EL (cell line): ENCODE data around the gene TMEM269.

Experiments used
- DNase-seq: peaks from one replicate; pipeline ENCODE4 v3.0.0-alpha.2; 2016

The TMEM269 gene

GRCh38 chr1:42825036-42825851 is 40.5 kb downstream of the TMEM269 start:
- no peak for DNase-seq

GRCh38 chr1:42830631-42831030 is 45.8 kb downstream of the TMEM269 start:
- DNase-seq: no peak

DNA sequence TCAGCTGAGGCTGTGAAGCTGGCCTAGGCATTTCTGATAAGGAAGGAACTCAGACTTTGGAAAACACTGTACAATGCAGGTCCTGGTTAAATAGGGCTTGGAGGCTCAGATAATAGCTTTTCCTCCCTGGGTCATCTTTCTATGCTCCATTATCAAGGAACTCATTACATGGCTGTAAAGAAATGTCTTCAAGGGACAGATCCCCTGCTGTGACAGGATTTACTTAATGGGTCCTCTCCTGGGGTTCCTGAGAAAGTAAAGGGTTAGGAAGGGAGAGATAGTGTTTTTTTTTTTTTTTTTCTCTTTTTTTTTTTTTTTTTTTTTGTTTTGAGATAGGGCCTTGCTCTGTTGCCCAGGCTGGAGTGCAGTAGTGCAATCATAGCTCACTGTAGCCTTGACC is 46.5 kb downstream of the TMEM269 start:
- DNase-seq: no peak

DNA sequence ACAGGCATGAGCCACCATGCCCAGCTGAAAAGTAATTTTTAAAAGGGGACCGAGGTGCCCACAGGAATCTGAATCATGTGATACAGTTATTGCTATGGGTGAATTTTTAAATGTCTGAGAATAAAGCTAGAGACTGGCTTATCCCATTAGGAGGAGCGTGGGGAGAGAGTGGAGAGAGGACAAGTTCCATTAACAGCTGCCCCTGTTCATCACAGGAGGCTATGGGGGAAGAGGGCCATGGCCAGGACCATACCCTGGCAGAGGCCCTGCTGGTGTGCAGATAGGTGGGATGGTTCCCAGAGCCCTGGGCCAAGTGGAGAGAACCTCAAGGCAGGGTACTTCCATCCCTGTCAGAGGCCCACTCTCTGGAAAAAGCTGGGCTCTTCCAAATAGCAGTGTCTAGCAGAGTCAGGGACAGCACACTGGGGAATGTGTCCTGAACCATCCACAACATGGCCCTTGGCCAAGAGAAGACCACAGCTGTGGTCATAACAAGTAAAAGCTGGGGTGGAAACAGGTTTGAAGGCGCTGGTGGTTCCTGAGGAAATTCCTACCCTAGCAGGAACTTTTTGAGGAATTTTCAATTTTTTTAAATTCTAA is 48.0 kb downstream of the TMEM269 start:
- no peak for DNase-seq

DNA sequence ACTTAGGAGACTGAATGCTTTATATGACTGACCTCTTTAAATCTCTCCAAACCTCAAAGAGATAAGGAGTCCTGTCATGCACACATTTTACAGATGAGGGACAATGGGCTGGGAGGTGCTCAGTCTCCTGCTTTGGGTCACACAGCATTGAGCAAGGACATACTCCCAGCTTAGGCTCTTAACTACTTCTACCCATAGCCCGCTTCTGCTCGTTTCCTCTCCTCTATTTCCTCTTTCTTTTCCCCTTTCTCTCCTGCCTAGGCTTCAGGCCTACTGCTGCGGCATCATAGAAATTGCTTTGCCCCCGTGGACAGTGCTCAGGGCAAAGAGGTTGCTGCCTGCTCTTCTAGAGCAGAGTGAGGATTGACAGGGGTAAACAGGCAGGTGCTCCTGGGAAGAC is 49.2 kb downstream of the TMEM269 start:
- DNase-seq: no peak

GRCh38 chr1:42834803-42835202 is 50.0 kb downstream of the TMEM269 start:
- no peak for DNase-seq

DNA sequence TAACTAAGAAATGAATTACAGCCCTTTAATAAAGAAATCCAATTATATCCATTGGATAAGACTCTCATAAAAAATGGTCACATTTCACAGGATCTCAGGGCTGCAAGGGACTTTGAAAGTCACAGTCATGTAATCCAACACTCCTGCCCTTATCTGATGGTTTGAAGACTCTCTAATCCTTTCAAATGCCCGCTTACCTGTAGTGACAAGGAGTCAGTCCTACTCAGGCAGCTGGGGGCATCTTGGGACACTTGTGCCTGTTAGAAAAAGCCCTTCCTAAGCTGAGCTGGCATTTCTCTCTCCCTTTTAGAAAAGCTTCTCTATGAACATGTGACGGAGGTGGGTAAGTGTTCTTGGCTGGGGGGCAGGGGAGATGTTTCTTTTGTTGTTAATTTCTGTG is 50.6 kb downstream of the TMEM269 start:
- DNase-seq: no peak

DNA sequence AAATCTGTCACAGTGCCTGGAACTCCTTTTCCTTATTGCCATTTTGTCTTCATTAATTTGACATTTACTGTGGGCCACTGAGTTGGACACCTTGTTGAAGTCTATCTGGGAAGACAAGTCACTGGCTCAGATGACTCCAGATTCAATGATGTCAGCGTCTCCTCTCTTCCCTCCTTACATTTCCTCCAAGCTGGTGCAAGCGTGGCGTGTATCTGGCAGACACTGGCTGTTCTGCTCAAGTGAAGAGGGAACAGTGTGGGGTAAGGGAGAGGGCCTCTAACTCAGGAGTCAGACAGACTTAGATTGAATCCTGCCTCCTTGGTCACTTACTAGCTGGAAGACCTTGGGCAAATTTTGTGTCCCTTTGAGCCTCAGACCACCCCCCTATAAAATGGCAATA is 52.9 kb downstream of the TMEM269 start:
- no peak for DNase-seq

GRCh38 chr1:42838482-42839190 is 53.8 kb downstream of the TMEM269 start:
- no peak for DNase-seq

- DNase-seq: no peak
Measured at GRCh38 chr1:42841010-42841409, 56.2 kb downstream of the TMEM269 start.

DNA sequence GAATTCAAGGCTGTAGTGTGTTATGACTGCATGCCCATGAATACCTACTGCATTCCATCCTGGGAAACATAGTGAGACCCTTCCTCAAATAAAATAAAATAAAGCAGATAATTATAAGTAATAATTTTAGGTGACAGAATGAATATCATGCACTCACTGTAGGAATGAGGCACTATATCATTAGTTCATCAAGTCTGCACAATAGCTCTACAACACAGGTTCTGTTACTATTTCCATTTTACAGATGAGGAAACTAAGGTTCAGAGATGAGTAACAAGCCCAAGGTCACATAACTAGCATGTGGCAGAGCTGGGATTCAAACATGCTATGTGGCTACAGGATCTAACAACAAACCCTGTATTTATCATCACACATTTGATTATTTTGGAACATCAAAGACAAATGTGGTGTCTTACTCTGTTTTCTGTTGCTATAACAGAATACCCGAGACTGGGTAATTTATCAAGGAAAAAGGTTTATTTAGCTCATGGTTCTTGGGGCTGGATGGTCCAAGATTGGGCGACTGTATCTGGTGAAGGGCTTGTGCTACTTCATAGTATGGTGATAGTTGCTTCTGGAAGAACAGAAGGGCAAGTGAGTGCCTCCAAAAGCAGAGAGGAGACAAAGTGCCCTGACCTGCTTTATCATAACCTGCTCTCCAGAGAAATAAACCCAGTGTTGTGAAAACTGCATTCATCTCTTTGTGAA is 56.8 kb downstream of the TMEM269 start:
- DNase-seq: no peak

DNA sequence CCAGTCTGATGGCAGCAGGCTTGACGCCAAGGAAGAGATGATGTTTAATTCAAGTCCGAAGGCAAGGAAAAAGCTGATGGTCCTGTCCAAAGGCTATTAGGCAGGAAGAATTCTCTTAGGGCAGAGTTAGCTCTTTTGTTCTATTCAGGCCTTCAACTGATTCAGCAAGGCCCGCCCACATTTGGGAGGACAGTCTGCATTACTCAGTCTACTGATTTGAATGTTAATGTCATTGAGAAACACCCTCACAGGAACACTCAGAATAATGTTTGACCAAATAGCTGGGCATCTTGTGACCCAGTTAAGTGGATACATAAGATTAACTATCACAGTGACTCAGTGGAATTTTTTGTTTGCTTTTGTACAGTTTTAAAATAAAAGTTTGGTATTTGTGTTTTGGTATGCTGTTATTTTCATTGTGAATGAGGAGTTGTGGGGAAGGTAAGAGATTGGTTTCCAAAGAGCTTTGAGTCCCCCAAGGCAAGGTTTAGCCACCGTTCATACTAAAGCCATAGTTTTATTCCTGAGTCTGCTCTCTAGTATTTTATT is 59.9 kb downstream of the TMEM269 start:
- peak; percentile 6 for DNase-seq

GRCh38 chr1:42845193-42845592 is 60.4 kb downstream of the TMEM269 start:
- DNase-seq: no peak

DNA sequence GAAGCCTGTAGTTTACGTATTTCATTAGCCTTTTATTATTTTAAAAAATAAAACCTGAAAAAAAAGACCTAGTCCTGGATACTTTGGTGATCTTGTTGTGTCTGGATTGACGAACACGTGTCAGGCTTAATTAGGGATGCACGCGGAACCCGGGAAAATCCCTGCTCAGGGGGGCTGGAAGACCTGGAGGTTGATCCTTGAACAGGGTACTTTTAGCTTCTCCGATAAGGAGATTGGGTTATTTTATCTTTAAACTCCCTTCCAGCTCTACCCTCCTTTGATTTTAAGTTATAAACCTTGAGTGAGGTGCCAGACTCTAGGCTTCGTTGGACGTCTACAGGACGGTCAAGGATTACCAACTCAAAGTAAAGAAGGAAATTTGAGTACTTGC is 61.1 kb downstream of the TMEM269 start:
- no peak for DNase-seq

DNA sequence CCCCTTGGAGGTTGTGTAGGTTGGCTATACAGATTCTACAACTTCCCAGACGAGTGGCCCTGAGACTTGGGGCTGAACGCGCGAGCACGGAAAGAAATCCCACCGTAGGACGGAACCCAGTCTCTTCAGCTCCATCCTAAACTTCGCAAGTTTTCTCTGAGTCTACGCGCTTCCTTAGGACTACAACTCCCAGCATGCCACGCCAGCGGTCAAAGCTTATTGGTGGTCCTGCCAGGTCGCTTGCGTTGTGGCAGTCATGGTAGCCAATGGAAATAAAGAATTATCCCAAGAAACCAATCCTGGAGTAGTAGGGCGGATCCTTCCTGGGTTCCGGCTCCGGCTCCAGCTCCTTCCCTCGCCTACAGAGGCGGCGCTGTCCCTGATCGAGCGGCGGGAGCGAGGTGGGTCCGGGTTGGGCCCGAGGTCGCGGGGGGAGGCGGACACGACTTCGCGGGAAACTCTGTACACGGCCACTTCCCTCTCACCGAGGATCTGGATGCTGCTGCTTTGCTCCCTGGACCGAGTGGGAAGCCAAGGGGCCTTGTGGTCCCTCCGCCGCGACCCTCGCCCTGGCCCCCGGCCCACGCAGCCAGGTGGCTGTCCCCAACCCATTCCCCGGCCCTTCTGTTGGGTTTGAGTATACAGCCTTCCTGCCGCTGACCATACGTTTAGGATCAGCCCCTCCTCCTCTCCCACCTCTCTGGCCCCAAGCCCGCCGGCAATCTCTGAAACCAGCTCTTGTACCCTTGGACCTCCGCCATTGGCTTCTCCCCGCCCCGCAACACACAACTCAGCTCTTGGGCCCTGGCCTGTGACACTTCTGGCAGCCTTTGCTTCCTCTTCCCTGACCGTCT is 61.7 kb downstream of the TMEM269 start, which contains the start of gene ZNF691:
TSS of gene ZNF691 (plus strand) at position 357 of the 854 bp plus-strand sequence. CDS start 3,046 bp downstream, outside the sequence.
- DNase-seq: peak; percentile 98

GRCh38 chr1:42847111-42847595 is 62.4 kb downstream of the TMEM269 start:
- peak; percentile 3 for DNase-seq

GRCh38 chr1:42847721-42848460 is 63.1 kb downstream of the TMEM269 start:
- no peak for DNase-seq

- peak; percentile 16 for DNase-seq
Measured at GRCh38 chr1:42848823-42849537, 64.2 kb downstream of the TMEM269 start.

DNA sequence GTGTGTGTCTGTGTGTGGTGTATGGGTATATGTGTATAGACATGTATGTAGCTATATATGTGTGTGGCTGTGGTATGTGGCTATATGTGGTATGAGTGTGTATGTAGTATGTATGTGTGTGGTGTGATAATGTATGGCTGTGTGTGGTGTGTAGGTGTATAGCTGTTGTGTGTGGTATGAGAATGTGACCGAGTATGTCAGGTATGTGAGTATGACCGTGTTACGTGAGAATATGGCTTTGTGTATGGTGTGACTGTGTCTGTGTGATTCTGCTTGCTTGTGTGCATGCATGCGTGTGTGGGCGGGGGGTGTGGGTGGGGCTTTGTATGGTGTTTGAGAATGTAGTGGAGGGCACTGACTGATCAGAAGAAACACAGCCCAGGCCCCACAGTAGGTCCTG is 65.2 kb downstream of the TMEM269 start:
- no peak for DNase-seq
